GM11168 (cell line): Measurements from ENCODE around the gene LRP1B.

Source experiments
- in situ Hi-C: fragments of 300-500 bp; cut with MboI; formaldehyde crosslinking; loops from one replicate; pipeline ENCODE4 v1.12.0; 2022; ENCODE audit warnings: low sequenced_read_pairs; ENCODE audit not compliant: unreplicated experiment

Gene LRP1B

GRCh38 chr2:140836826-140837225, 1294.0 kb downstream of the LRP1B start:
- in situ Hi-C loops, result no loop called here

- in situ Hi-C loops, result no loop called here
These were observed 1295.7 kb downstream of the LRP1B start for GRCh38 chr2:140835079-140835478.

- in situ Hi-C loops, result no loop called here
These were observed 1316.7 kb downstream of the LRP1B start for GRCh38 chr2:140814141-140814540.

GRCh38 chr2:140808820-140809219, 1322.0 kb downstream of the LRP1B start:
- in situ Hi-C loops, result no loop called here

GRCh38 chr2:140808211-140808610, 1322.6 kb downstream of the LRP1B start:
- in situ Hi-C loops, result no loop called here

- in situ Hi-C loops, result no loop called here
These were observed 1326.0 kb downstream of the LRP1B start for GRCh38 chr2:140804700-140805260.

- in situ Hi-C loops, result no loop called here
These were observed 1329.5 kb downstream of the LRP1B start for GRCh38 chr2:140801311-140801710.

- in situ Hi-C loops, result no loop called here
These were observed 1333.1 kb downstream of the LRP1B start for GRCh38 chr2:140797718-140798117.

GRCh38 chr2:140791802-140792201, 1339.0 kb downstream of the LRP1B start:
- in situ Hi-C loops, result no loop called here

GRCh38 chr2:140786585-140786984, 1344.2 kb downstream of the LRP1B start:
- in situ Hi-C loops, result no loop called here

GRCh38 chr2:140775411-140775810, 1355.4 kb downstream of the LRP1B start:
- in situ Hi-C loops, result no loop called here

GRCh38 chr2:140770645-140771044, 1360.2 kb downstream of the LRP1B start:
- in situ Hi-C loops, result no loop called here

- in situ Hi-C loops, result no loop called here
These were observed 1369.0 kb downstream of the LRP1B start for GRCh38 chr2:140761807-140762206.

GRCh38 chr2:140759426-140760156, 1371.2 kb downstream of the LRP1B start:
- in situ Hi-C loops, result no loop called here

GRCh38 chr2:140747665-140748064, 1383.2 kb downstream of the LRP1B start:
- in situ Hi-C loops, result no loop called here

- in situ Hi-C loops, result no loop called here
These were observed 1383.7 kb downstream of the LRP1B start for GRCh38 chr2:140747090-140747489.

GRCh38 chr2:140744379-140744778, 1386.4 kb downstream of the LRP1B start:
- in situ Hi-C loops, result no loop called here

- in situ Hi-C loops, result no loop called here
These were observed 1393.8 kb downstream of the LRP1B start for GRCh38 chr2:140737006-140737405.

- in situ Hi-C loops, result no loop called here
These were observed 1395.8 kb downstream of the LRP1B start for GRCh38 chr2:140734992-140735391.

GRCh38 chr2:140718999-140719398, 1411.8 kb downstream of the LRP1B start:
- in situ Hi-C loops, result no loop called here

GRCh38 chr2:140717481-140717880, 1413.3 kb downstream of the LRP1B start:
- in situ Hi-C loops, result no loop called here

GRCh38 chr2:140714586-140714985, 1416.2 kb downstream of the LRP1B start:
- in situ Hi-C loops, result no loop called here
